MM.1S (cell line): ENCODE data around the gene PIGT.

Source experiments
- DNase-seq: peaks from one replicate; pipeline ENCODE4 v3.0.0-alpha.2; 2015
- H2AFZ ChIP-seq: fragments of 300-600 bp; sonication (generic); 2 replicates; pipeline ENCODE4 v1.6.0; 2016; ENCODE audit warnings: antibody characterized with exemption, low read length
- H3F3A ChIP-seq: fragments of 300-600 bp; sonication (generic); 2 replicates; pipeline ENCODE4 v1.6.1; 2016; ENCODE audit warnings: mild to moderate bottlenecking, antibody characterized with exemption, low read length, moderate library complexity, mixed read lengths; ENCODE audit not compliant: insufficient read depth
- H3K27ac ChIP-seq: fragments of 300-600 bp; sonication (generic); 2 replicates; pipeline ENCODE4 v1.5.1; 2016; ENCODE audit warnings: mild to moderate bottlenecking, low read length
- H3K27me3 ChIP-seq: fragments of 300-600 bp; sonication (generic); replicated peaks from 2 replicates; pipeline ENCODE4 v1.6.0; 2016; ENCODE audit warnings: low read length; ENCODE audit not compliant: insufficient read depth
- H3K36me3 ChIP-seq: fragments of 300-600 bp; sonication (generic); replicated peaks from 2 replicates; pipeline ENCODE4 v1.6.1; 2016; ENCODE audit warnings: mild to moderate bottlenecking, low read length, mixed read lengths; ENCODE audit not compliant: insufficient read depth
- H3K4me1 ChIP-seq: fragments of 300-600 bp; sonication (generic); 2 replicates; pipeline ENCODE4 v1.6.1; 2016; ENCODE audit warnings: low read length, mixed read lengths
- H3K4me2 ChIP-seq: fragments of 300-600 bp; sonication (generic); 2 replicates; pipeline ENCODE4 v1.6.0; 2016; ENCODE audit warnings: low read depth, low read length
- H3K4me3 ChIP-seq: fragments of 300-600 bp; sonication (generic); 2 replicates; pipeline ENCODE4 v1.5.1; 2016; ENCODE audit warnings: low read length, mixed read lengths
- H3K79me2 ChIP-seq: fragments of 300-600 bp; sonication (generic); 2 replicates; pipeline ENCODE4 v1.6.1; 2016; ENCODE audit warnings: mixed run types, low read length, mixed read lengths
- H3K9ac ChIP-seq: fragments of 300-600 bp; sonication (generic); 2 replicates; pipeline ENCODE4 v1.6.1; 2016; ENCODE audit warnings: low read length, mixed read lengths
- H3K9me2 ChIP-seq: fragments of 300-600 bp; sonication (generic); replicated peaks from 2 replicates; pipeline ENCODE4 v1.6.1; 2016; ENCODE audit warnings: mild to moderate bottlenecking, low read length, mixed read lengths; ENCODE audit not compliant: insufficient read depth
- H3K9me3 ChIP-seq: fragments of 300-600 bp; sonication (generic); replicated peaks from 2 replicates; pipeline ENCODE4 v1.6.1; 2016; ENCODE audit warnings: mild to moderate bottlenecking, low read length, mixed read lengths; ENCODE audit not compliant: insufficient read depth
- H4K20me1 ChIP-seq: fragments of 300-600 bp; sonication (generic); 2 replicates; pipeline ENCODE4 v1.6.1; 2016; ENCODE audit warnings: mild to moderate bottlenecking, low read length, moderate library complexity, mixed read lengths; ENCODE audit not compliant: insufficient read depth
- CTCF ChIP-seq: fragments of 300-600 bp; sonication (generic); IDR thresholded peaks from 2 replicates; pipeline ENCODE4 v1.5.1; 2016; ENCODE audit warnings: antibody characterized with exemption, low read length, mixed read lengths
- EZH2 ChIP-seq: fragments of 300-600 bp; sonication (generic); optimal IDR thresholded peaks from 2 replicates; pipeline ENCODE3; 2017; ENCODE audit warnings: low read depth, mild to moderate bottlenecking, antibody characterized with exemption, low read length, mixed read lengths
- EZH2phosphoT487 ChIP-seq: fragments of 300-600 bp; sonication (generic); IDR thresholded peaks from 2 replicates; pipeline ENCODE4 v1.6.1; 2018; ENCODE audit warnings: antibody characterized with exemption, low read length

The PIGT gene

GRCh38 chr20:45387274-45387673 is 28.7 kb upstream of the PIGT start:
- peak; percentile 63 for DNase-seq
- H3K9me2 ChIP-seq = no peaks in the 10 kb centered on the region

GRCh38 chr20:45390931-45391330 is 25.0 kb upstream of the PIGT start:
- no peak for DNase-seq
- Histone ChIP-seq H3F3A (peaks cover 7% of the 10 kb centered on the region; the same call in 1 of the 2 replicates), H3K27ac (no peak overlapping the region), H3K9ac (no peak overlapping the region), H3K4me1 (peaks cover 22% of the 10 kb centered on the region), H4K20me1 (no peaks in the 10 kb centered on the region), H3K79me2 (no peaks in the 10 kb centered on the region), H3K9me3 (no peaks in the 10 kb centered on the region), H3K36me3 (no peaks in the 10 kb centered on the region), H3K27me3 (no peaks in the 10 kb centered on the region), H3K9me2 (no peaks in the 10 kb centered on the region), H3K4me2 (no peak overlapping the region), H3K4me3 (no peak overlapping the region), H2AFZ (no peak overlapping the region)
- no peak for TF ChIP-seq EZH2
- TF ChIP-seq EZH2phosphoT487 = no peak
- TF ChIP-seq CTCF = no peak

More at GRCh38 chr20:45387274-45387673, 28.7 kb upstream of the PIGT start:
- no peaks in the 10 kb centered on the region for H3K36me3 ChIP-seq
- no peak overlapping the region for H3K9ac ChIP-seq
- peak overlapping the region; percentile 41 for H3K4me2 ChIP-seq
- no peak for TF ChIP-seq CTCF
- TF ChIP-seq EZH2phosphoT487 = no peak
- no peak for TF ChIP-seq EZH2
- H3F3A ChIP-seq = peaks cover 7% of the 10 kb centered on the region; the same call in 1 of the 2 replicates
- no peaks in the 10 kb centered on the region for H3K9me3 ChIP-seq
- H2AFZ ChIP-seq = peak overlapping the region; percentile 18; the same call in 1 of the 2 replicates
- peak overlapping the region; percentile 45; the same call in 1 of the 2 replicates for H3K27ac ChIP-seq
- H3K4me3 ChIP-seq = no peak overlapping the region
- no peaks in the 10 kb centered on the region for H3K79me2 ChIP-seq
- H3K4me1 ChIP-seq = peaks cover 22% of the 10 kb centered on the region
- H4K20me1 ChIP-seq = no peaks in the 10 kb centered on the region
- no peaks in the 10 kb centered on the region for H3K27me3 ChIP-seq

GRCh38 chr20:45391559-45391958 is 24.4 kb upstream of the PIGT start:
- Histone ChIP-seq H3K4me3 (no peak overlapping the region), H3K27me3 (no peaks in the 10 kb centered on the region), H3F3A (peaks cover 7% of the 10 kb centered on the region; the same call in 1 of the 2 replicates), H3K27ac (no peak overlapping the region), H3K9me3 (no peaks in the 10 kb centered on the region), H3K36me3 (no peaks in the 10 kb centered on the region), H4K20me1 (no peaks in the 10 kb centered on the region), H3K9ac (no peak overlapping the region), H3K4me2 (no peak overlapping the region), H2AFZ (no peak overlapping the region), H3K9me2 (no peaks in the 10 kb centered on the region), H3K79me2 (no peaks in the 10 kb centered on the region), H3K4me1 (peaks cover 19% of the 10 kb centered on the region)
- no peak for DNase-seq
- TF ChIP-seq EZH2 = no peak
- no peak for TF ChIP-seq CTCF
- no peak for TF ChIP-seq EZH2phosphoT487
